ENCODE measurements around the gene PHACTR3. TPM values are rescaled to one million over a fixed set of nuclear protein-coding genes. Genes with fewer than 3 reads are reported as not detected.

PHACTR3 gene
- total RNA-seq, 2 donors from 2014 or later, result 0.34 TPM; not detected in 1

GRCh38 chr20:59828125-59829053 lies 224.0 kb downstream of the PHACTR3 start:
- DNase-seq (ENCODE audit: low spot score), result no peak
- H3K9me3 ChIP-seq, result no peaks in the 10 kb centered on the region
- H3K27me3 ChIP-seq (replicated peaks; ENCODE audit: insufficient read depth), result no peaks in the 10 kb centered on the region
- no peak overlapping the region for H3K27ac ChIP-seq
- H3K4me1 ChIP-seq (replicated peaks), result no peaks in the 10 kb centered on the region
- TF ChIP-seq POLR2A (IDR thresholded peaks at IDR 0.05), result no peak
- TF ChIP-seq POLR2AphosphoS5 (IDR thresholded peaks at IDR 0.05), result no peak
- TF ChIP-seq CTCF (IDR thresholded peaks at IDR 0.05), result no peak
- intact Hi-C loops (cut with DNase I), result no loop called here
- no peaks in the 10 kb centered on the region for H3K36me3 ChIP-seq
- WGBS, result 89% methylated on average over 15 of the region's 15 CpGs
- H3K4me3 ChIP-seq, result no peak overlapping the region

- Histone ChIP-seq H3K27me3 (replicated peaks; ENCODE audit: insufficient read depth) (no peaks in the 10 kb centered on the region), H3K4me1 (replicated peaks) (no peaks in the 10 kb centered on the region), H3K27ac (no peak overlapping the region), H3K36me3 (no peaks in the 10 kb centered on the region), H3K9me3 (no peaks in the 10 kb centered on the region), H3K4me3 (no peak overlapping the region)
- intact Hi-C loops (cut with DNase I), result no loop called here
- DNase-seq (ENCODE audit: low spot score), result no peak
- TF ChIP-seq CTCF (IDR thresholded peaks at IDR 0.05), result no peak
- no peak for TF ChIP-seq POLR2A (IDR thresholded peaks at IDR 0.05)
- TF ChIP-seq POLR2AphosphoS5 (IDR thresholded peaks at IDR 0.05), result no peak
- 80% methylated on average over 19 of the region's 19 CpGs for WGBS
These were observed 224.9 kb downstream of the PHACTR3 start for GRCh38 chr20:59829054-59829785.

- Histone ChIP-seq H3K4me3 (no peak overlapping the region), H3K9me3 (no peaks in the 10 kb centered on the region), H3K27me3 (replicated peaks; ENCODE audit: insufficient read depth) (no peaks in the 10 kb centered on the region), H3K4me1 (replicated peaks) (no peaks in the 10 kb centered on the region), H3K27ac (no peak overlapping the region), H3K36me3 (no peaks in the 10 kb centered on the region)
- 77% methylated on average over 12 of the region's 12 CpGs for WGBS
- intact Hi-C loops (cut with DNase I), result no loop called here
- no peak for TF ChIP-seq CTCF (IDR thresholded peaks at IDR 0.05)
- TF ChIP-seq POLR2A (IDR thresholded peaks at IDR 0.05), result no peak
- no peak for TF ChIP-seq POLR2AphosphoS5 (IDR thresholded peaks at IDR 0.05)
- DNase-seq (ENCODE audit: low spot score), result no peak
These were observed 225.7 kb downstream of the PHACTR3 start for GRCh38 chr20:59829786-59830664.

GRCh38 chr20:59830665-59831023 lies 226.3 kb downstream of the PHACTR3 start:
- H3K9me3 ChIP-seq, result no peaks in the 10 kb centered on the region
- no peak for DNase-seq (ENCODE audit: low spot score)
- no peaks in the 10 kb centered on the region for H3K27me3 ChIP-seq (replicated peaks; ENCODE audit: insufficient read depth)
- 66% methylated on average over 6 of the region's 6 CpGs for WGBS
- H3K4me3 ChIP-seq, result no peak overlapping the region
- H3K27ac ChIP-seq, result no peak overlapping the region
- no peaks in the 10 kb centered on the region for H3K36me3 ChIP-seq
- intact Hi-C loops (cut with DNase I), result no loop called here
- no peak for TF ChIP-seq POLR2A (IDR thresholded peaks at IDR 0.05)
- TF ChIP-seq CTCF (IDR thresholded peaks at IDR 0.05), result no peak
- no peak for TF ChIP-seq POLR2AphosphoS5 (IDR thresholded peaks at IDR 0.05)
- H3K4me1 ChIP-seq (replicated peaks), result peaks cover 4% of the 10 kb centered on the region

Measured in prostate gland (tissue), 2 donors.